HG03196 (cell line): ENCODE results near the gene TMEM121.

Experiments used
- ATAC-seq: cut with Tn5 transposase; IDR thresholded peaks from one replicate; pipeline ENCODE4 v1.9.1; 2021; ENCODE audit not compliant: unreplicated experiment

The TMEM121 gene

GRCh38 chr14:105497671-105498429, 28.5 kb upstream of the TMEM121 start:
- ATAC-seq: no peak

GRCh38 chr14:105498430-105499255, 27.7 kb upstream of the TMEM121 start:
- no peak for ATAC-seq

- ATAC-seq: no peak
Observed at GRCh38 chr14:105499256-105500035, 26.9 kb upstream of the TMEM121 start.

- ATAC-seq: no peak
Observed at GRCh38 chr14:105500036-105500725, 26.2 kb upstream of the TMEM121 start.

- ATAC-seq: no peak
Observed at GRCh38 chr14:105500726-105501101, 25.7 kb upstream of the TMEM121 start.

GRCh38 chr14:105501504-105502291, 24.7 kb upstream of the TMEM121 start:
- ATAC-seq: no peak

GRCh38 chr14:105502446-105503295, 23.7 kb upstream of the TMEM121 start:
- ATAC-seq: no peak

GRCh38 chr14:105503296-105503640, 23.1 kb upstream of the TMEM121 start:
- ATAC-seq: no peak

GRCh38 chr14:105503935-105504692, 22.3 kb upstream of the TMEM121 start:
- ATAC-seq: no peak

- no peak for ATAC-seq
Observed at GRCh38 chr14:105505101-105505500, 21.3 kb upstream of the TMEM121 start.

- ATAC-seq: no peak
Observed at GRCh38 chr14:105507247-105507646, 19.1 kb upstream of the TMEM121 start.

- no peak for ATAC-seq
Observed at GRCh38 chr14:105508069-105508468, 18.3 kb upstream of the TMEM121 start.

GRCh38 chr14:105508601-105509000, 17.8 kb upstream of the TMEM121 start:
- no peak for ATAC-seq

GRCh38 chr14:105517096-105517495, 9.3 kb upstream of the TMEM121 start:
- ATAC-seq: no peak

GRCh38 chr14:105519946-105520698, 6.3 kb upstream of the TMEM121 start:
- ATAC-seq: no peak

- ATAC-seq: no peak
Observed at GRCh38 chr14:105525326-105525725, 1.1 kb upstream of the TMEM121 start.

- ATAC-seq: no peak
Observed at GRCh38 chr14:105526776-105527380, 495 bp downstream of the TMEM121 start.
